ENCODE measurements around the gene ATG4B. TPM values are rescaled to one million over a fixed set of nuclear protein-coding genes. Genes with fewer than 3 reads are reported as not detected.

The ATG4B gene
- total RNA-seq, 1 experiment from 2014 or later: 133 TPM

DNA sequence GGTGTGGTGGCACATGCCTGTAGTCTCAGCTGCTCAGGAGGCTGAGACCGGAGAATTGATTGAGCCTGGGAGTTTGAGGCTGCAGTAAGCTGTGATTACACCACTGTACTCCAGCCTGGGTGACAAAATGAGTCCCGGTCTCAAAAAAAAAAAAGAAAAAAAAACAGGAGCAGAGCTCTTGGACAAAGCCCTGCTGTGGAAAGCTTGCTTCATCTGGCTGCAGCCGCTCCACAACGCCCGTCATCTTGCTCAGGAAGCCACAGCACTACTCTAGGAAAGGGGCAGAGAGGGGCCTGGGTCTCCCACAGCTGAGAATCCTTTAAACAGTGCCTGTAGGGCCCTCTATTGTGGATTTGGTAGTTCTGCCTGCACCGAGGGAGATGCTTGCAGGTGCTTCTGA lies 11.0 kb downstream of the ATG4B start:
- TF ChIP-seq SP1 (CRISPR knock-in tag; conservative IDR thresholded peaks at IDR 0.05) (no peak), FOXJ3 (CRISPR knock-in tag; IDR thresholded peaks at IDR 0.05; ENCODE audit: borderline replicate concordance) (no peak), ZNF317 (CRISPR knock-in tag; IDR thresholded peaks at IDR 0.05; ENCODE audit: borderline replicate concordance, low read depth) (no peak), RELA (CRISPR knock-in tag; IDR thresholded peaks at IDR 0.05; ENCODE audit: borderline replicate concordance) (no peak)
- TF ChIP-seq, protein P1, sequence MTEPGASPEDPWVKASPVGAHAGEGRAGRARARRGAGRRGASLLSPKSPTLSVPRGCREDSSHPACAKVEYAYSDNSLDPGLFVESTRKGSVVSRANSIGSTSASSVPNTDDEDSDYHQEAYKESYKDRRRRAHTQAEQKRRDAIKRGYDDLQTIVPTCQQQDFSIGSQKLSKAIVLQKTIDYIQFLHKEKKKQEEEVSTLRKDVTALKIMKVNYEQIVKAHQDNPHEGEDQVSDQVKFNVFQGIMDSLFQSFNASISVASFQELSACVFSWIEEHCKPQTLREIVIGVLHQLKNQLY (CRISPR knock-in tag; IDR thresholded peaks at IDR 0.05): no peak
- TF ChIP-seq, protein P2, sequence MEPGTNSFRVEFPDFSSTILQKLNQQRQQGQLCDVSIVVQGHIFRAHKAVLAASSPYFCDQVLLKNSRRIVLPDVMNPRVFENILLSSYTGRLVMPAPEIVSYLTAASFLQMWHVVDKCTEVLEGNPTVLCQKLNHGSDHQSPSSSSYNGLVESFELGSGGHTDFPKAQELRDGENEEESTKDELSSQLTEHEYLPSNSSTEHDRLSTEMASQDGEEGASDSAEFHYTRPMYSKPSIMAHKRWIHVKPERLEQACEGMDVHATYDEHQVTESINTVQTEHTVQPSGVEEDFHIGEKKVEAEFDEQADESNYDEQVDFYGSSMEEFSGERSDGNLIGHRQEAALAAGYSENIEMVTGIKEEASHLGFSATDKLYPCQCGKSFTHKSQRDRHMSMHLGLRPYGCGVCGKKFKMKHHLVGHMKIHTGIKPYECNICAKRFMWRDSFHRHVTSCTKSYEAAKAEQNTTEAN (CRISPR knock-in tag; IDR thresholded peaks at IDR 0.05): no peak
- TF ChIP-seq, protein P3, sequence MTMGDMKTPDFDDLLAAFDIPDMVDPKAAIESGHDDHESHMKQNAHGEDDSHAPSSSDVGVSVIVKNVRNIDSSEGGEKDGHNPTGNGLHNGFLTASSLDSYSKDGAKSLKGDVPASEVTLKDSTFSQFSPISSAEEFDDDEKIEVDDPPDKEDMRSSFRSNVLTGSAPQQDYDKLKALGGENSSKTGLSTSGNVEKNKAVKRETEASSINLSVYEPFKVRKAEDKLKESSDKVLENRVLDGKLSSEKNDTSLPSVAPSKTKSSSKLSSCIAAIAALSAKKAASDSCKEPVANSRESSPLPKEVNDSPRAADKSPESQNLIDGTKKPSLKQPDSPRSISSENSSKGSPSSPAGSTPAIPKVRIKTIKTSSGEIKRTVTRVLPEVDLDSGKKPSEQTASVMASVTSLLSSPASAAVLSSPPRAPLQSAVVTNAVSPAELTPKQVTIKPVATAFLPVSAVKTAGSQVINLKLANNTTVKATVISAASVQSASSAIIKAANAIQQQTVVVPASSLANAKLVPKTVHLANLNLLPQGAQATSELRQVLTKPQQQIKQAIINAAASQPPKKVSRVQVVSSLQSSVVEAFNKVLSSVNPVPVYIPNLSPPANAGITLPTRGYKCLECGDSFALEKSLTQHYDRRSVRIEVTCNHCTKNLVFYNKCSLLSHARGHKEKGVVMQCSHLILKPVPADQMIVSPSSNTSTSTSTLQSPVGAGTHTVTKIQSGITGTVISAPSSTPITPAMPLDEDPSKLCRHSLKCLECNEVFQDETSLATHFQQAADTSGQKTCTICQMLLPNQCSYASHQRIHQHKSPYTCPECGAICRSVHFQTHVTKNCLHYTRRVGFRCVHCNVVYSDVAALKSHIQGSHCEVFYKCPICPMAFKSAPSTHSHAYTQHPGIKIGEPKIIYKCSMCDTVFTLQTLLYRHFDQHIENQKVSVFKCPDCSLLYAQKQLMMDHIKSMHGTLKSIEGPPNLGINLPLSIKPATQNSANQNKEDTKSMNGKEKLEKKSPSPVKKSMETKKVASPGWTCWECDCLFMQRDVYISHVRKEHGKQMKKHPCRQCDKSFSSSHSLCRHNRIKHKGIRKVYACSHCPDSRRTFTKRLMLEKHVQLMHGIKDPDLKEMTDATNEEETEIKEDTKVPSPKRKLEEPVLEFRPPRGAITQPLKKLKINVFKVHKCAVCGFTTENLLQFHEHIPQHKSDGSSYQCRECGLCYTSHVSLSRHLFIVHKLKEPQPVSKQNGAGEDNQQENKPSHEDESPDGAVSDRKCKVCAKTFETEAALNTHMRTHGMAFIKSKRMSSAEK (CRISPR knock-in tag; IDR thresholded peaks at IDR 0.05; ENCODE audit: borderline replicate concordance): no peak
- no peaks in the 10 kb centered on the region for H3K27me3 Mint-ChIP-seq (ENCODE audit: low read depth)
- H3K4me3 Mint-ChIP-seq: no peak overlapping the region
- CTCF ChIA-PET: interaction anchor here (0.7 to 2.7 kb wide), 3 partner anchors 10 to 38 kb away, joined by 3 to 10 read pairs (median 4); no protein-coding TSS in a partner anchor
- peaks cover 23% of the 10 kb centered on the region for H3K4me1 Mint-ChIP-seq
- DNase-seq (ENCODE audit: low spot score) (no peak), ATAC-seq (peak; percentile 23)
- H3K36me3 Mint-ChIP-seq: peaks cover 28% of the 10 kb centered on the region
- POLR2A ChIA-PET: interaction anchor here (1.4 kb wide), 1 partner anchor 108 kb away, joined by 3 read pairs; no protein-coding TSS in a partner anchor
- H3K27ac Mint-ChIP-seq: no peak overlapping the region
- H3K9me3 Mint-ChIP-seq: no peaks in the 10 kb centered on the region

DNA sequence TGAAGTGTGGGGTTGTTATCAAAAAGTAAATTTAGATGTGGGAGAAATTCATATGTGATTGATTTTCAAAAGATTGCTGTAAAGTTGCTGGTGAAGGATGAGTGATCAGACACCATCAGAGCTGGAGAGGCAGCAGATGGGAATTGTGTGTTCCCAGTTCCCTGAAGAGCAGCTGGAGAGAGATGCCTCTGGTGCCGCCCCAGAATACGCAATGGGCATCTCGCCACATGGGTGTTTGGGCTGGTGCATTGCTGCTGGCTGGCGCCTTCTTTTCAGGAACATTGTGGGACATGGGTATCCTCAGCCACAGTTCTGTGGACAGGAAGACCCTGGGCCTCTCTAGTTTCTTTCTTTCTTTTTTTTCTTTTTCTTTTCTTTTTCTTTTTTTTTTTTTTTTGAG lies 11.9 kb downstream of the ATG4B start:
- CTCF ChIA-PET: no interaction called here
- POLR2A ChIA-PET: interaction anchor here (0.7 to 1.4 kb wide), 2 partner anchors 109 to 406 kb away, joined by 3 read pairs; no protein-coding TSS in a partner anchor
- TF ChIP-seq, protein P4, sequence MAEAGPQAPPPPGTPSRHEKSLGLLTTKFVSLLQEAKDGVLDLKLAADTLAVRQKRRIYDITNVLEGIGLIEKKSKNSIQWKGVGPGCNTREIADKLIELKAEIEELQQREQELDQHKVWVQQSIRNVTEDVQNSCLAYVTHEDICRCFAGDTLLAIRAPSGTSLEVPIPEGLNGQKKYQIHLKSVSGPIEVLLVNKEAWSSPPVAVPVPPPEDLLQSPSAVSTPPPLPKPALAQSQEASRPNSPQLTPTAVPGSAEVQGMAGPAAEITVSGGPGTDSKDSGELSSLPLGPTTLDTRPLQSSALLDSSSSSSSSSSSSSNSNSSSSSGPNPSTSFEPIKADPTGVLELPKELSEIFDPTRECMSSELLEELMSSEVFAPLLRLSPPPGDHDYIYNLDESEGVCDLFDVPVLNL (CRISPR knock-in tag; IDR thresholded peaks at IDR 0.05; ENCODE audit: borderline replicate concordance, low read depth): no peak
- TF ChIP-seq, protein P5, sequence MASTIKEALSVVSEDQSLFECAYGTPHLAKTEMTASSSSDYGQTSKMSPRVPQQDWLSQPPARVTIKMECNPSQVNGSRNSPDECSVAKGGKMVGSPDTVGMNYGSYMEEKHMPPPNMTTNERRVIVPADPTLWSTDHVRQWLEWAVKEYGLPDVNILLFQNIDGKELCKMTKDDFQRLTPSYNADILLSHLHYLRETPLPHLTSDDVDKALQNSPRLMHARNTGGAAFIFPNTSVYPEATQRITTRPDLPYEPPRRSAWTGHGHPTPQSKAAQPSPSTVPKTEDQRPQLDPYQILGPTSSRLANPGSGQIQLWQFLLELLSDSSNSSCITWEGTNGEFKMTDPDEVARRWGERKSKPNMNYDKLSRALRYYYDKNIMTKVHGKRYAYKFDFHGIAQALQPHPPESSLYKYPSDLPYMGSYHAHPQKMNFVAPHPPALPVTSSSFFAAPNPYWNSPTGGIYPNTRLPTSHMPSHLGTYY (CRISPR knock-in tag; IDR thresholded peaks at IDR 0.05): no peak
- TF ChIP-seq ZNF396 (CRISPR knock-in tag; IDR thresholded peaks at IDR 0.05; ENCODE audit: borderline replicate concordance) (no peak), NFYB (CRISPR knock-in tag; conservative IDR thresholded peaks at IDR 0.05; ENCODE audit: low read depth) (no peak), ZNF416 (CRISPR knock-in tag; IDR thresholded peaks at IDR 0.05) (no peak)
- TF ChIP-seq, protein P6, sequence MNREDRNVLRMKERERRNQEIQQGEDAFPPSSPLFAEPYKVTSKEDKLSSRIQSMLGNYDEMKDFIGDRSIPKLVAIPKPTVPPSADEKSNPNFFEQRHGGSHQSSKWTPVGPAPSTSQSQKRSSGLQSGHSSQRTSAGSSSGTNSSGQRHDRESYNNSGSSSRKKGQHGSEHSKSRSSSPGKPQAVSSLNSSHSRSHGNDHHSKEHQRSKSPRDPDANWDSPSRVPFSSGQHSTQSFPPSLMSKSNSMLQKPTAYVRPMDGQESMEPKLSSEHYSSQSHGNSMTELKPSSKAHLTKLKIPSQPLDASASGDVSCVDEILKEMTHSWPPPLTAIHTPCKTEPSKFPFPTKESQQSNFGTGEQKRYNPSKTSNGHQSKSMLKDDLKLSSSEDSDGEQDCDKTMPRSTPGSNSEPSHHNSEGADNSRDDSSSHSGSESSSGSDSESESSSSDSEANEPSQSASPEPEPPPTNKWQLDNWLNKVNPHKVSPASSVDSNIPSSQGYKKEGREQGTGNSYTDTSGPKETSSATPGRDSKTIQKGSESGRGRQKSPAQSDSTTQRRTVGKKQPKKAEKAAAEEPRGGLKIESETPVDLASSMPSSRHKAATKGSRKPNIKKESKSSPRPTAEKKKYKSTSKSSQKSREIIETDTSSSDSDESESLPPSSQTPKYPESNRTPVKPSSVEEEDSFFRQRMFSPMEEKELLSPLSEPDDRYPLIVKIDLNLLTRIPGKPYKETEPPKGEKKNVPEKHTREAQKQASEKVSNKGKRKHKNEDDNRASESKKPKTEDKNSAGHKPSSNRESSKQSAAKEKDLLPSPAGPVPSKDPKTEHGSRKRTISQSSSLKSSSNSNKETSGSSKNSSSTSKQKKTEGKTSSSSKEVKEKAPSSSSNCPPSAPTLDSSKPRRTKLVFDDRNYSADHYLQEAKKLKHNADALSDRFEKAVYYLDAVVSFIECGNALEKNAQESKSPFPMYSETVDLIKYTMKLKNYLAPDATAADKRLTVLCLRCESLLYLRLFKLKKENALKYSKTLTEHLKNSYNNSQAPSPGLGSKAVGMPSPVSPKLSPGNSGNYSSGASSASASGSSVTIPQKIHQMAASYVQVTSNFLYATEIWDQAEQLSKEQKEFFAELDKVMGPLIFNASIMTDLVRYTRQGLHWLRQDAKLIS (CRISPR knock-in tag; IDR thresholded peaks at IDR 0.05; ENCODE audit: borderline replicate concordance): no peak
- TF ChIP-seq, protein P7, sequence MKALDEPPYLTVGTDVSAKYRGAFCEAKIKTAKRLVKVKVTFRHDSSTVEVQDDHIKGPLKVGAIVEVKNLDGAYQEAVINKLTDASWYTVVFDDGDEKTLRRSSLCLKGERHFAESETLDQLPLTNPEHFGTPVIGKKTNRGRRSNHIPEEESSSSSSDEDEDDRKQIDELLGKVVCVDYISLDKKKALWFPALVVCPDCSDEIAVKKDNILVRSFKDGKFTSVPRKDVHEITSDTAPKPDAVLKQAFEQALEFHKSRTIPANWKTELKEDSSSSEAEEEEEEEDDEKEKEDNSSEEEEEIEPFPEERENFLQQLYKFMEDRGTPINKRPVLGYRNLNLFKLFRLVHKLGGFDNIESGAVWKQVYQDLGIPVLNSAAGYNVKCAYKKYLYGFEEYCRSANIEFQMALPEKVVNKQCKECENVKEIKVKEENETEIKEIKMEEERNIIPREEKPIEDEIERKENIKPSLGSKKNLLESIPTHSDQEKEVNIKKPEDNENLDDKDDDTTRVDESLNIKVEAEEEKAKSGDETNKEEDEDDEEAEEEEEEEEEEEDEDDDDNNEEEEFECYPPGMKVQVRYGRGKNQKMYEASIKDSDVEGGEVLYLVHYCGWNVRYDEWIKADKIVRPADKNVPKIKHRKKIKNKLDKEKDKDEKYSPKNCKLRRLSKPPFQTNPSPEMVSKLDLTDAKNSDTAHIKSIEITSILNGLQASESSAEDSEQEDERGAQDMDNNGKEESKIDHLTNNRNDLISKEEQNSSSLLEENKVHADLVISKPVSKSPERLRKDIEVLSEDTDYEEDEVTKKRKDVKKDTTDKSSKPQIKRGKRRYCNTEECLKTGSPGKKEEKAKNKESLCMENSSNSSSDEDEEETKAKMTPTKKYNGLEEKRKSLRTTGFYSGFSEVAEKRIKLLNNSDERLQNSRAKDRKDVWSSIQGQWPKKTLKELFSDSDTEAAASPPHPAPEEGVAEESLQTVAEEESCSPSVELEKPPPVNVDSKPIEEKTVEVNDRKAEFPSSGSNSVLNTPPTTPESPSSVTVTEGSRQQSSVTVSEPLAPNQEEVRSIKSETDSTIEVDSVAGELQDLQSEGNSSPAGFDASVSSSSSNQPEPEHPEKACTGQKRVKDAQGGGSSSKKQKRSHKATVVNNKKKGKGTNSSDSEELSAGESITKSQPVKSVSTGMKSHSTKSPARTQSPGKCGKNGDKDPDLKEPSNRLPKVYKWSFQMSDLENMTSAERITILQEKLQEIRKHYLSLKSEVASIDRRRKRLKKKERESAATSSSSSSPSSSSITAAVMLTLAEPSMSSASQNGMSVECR (CRISPR knock-in tag; IDR thresholded peaks at IDR 0.05; ENCODE audit: borderline replicate concordance): no peak
- TF ChIP-seq, protein P8, sequence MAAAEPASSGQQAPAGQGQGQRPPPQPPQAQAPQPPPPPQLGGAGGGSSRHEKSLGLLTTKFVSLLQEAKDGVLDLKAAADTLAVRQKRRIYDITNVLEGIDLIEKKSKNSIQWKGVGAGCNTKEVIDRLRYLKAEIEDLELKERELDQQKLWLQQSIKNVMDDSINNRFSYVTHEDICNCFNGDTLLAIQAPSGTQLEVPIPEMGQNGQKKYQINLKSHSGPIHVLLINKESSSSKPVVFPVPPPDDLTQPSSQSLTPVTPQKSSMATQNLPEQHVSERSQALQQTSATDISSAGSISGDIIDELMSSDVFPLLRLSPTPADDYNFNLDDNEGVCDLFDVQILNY (CRISPR knock-in tag; IDR thresholded peaks at IDR 0.05): no peak

More for the DNA sequence above, 11.9 kb downstream of the ATG4B start:
- Mint-ChIP-seq H3K4me1 (peaks cover 23% of the 10 kb centered on the region), H3K27me3 (ENCODE audit: low read depth) (no peaks in the 10 kb centered on the region), H3K9me3 (no peaks in the 10 kb centered on the region), H3K36me3 (peaks cover 28% of the 10 kb centered on the region), H3K27ac (peak overlapping the region; percentile 80; the same call in 1 of the 2 replicates), H3K4me3 (no peak overlapping the region)
- DNase-seq (ENCODE audit: low spot score) (no peak), ATAC-seq (no peak)
